ENCODE results near the gene HOXC9.
"Not testable (repeated sequence)": the region's sequence is repeated elsewhere in the genome, so short reads cannot be mapped to it uniquely, and the experiment has no call there.

Gene HOXC9

GRCh38 chr12:54030442-54030801, 30.5 kb downstream of the HOXC9 start:
- DNase-seq, result no peak

- no peak for DNase-seq
Measured at GRCh38 chr12:54030889-54031471, 31.0 kb downstream of the HOXC9 start.

GRCh38 chr12:54031480-54031879, 31.5 kb downstream of the HOXC9 start:
- DNase-seq, result no peak

- DNase-seq, result no peak
Measured at GRCh38 chr12:54032086-54032619, 32.2 kb downstream of the HOXC9 start.

GRCh38 chr12:54032627-54033100, 32.7 kb downstream of the HOXC9 start, which contains the start of gene HOXC5:
TSS of gene HOXC5 (plus strand) at chr12:54033050. CDS start at chr12:54033123, 73 bp downstream.
- peak; percentile 60 for DNase-seq

- no peak for DNase-seq
Measured at GRCh38 chr12:54033106-54033979, 33.4 kb downstream of the HOXC9 start.

- no peak for DNase-seq
Measured at GRCh38 chr12:54033980-54034784, 34.2 kb downstream of the HOXC9 start.

GRCh38 chr12:54034785-54035310, 34.9 kb downstream of the HOXC9 start:
- no peak for DNase-seq

- DNase-seq, result no peak
Measured at GRCh38 chr12:54035568-54036264, 35.8 kb downstream of the HOXC9 start.

GRCh38 chr12:54036620-54037359, 36.8 kb downstream of the HOXC9 start:
- DNase-seq, result no peak

GRCh38 chr12:54037360-54038283, 37.7 kb downstream of the HOXC9 start:
- no peak for DNase-seq

- DNase-seq, result no peak
Measured at GRCh38 chr12:54038284-54038870, 38.4 kb downstream of the HOXC9 start.

- no peak for DNase-seq
Measured at GRCh38 chr12:54038871-54039414, 39.0 kb downstream of the HOXC9 start.

- no peak for DNase-seq
Measured at GRCh38 chr12:54039417-54040147, 39.6 kb downstream of the HOXC9 start.

- DNase-seq, result no peak
Measured at GRCh38 chr12:54040148-54040494, 40.2 kb downstream of the HOXC9 start.

- no peak for DNase-seq
Measured at GRCh38 chr12:54040648-54041047, 40.7 kb downstream of the HOXC9 start.

- DNase-seq, result no peak
Measured at GRCh38 chr12:54041097-54041690, 41.2 kb downstream of the HOXC9 start.

GRCh38 chr12:54042033-54042432, 42.1 kb downstream of the HOXC9 start:
- DNase-seq, result not testable (repeated sequence)

Measured in NCI-H146 (cell line).